Embryonic facial prominence (tissue), 1 donor: ENCODE results near the gene DEPP1.

ENCODE experiments used
- DNase-seq: peaks from one replicate; pipeline ENCODE4 v3.0.0-alpha.2; 2016; ENCODE audit errors: extremely low spot score

The DEPP1 gene

DNA sequence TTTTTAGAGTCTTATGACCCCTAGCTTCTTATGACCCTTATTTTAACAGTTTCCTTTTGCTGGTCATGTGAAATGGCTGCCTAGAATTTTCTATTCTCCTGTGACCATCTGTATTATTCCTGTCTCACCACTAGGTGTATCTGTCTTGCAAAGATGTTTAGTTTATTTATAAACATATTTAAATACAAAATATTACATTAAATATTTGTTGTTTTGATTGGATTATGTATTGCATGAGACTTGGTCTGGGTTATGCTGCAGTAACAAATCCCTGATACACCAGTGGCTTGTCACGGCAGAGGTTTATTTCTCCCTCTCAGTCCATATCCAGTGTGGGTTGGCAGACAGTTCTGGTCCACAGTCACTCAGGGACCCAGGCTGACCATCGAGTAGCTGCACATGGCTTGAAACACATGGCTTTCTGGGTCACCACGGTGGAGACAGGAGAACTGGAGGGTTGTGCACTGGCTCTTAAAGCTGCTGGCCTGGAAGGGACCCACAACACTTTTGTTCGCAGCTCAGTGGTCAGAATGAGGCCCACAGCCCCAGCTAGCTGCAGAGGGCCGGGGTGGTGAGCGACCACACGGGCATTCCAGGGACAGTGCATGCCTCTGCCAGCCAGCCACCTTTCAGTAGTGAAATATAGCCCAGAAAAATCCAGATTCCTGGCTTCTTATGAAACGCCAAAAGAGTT lies 11.6 kb downstream of the DEPP1 start:
- DNase-seq = no peak

DNA sequence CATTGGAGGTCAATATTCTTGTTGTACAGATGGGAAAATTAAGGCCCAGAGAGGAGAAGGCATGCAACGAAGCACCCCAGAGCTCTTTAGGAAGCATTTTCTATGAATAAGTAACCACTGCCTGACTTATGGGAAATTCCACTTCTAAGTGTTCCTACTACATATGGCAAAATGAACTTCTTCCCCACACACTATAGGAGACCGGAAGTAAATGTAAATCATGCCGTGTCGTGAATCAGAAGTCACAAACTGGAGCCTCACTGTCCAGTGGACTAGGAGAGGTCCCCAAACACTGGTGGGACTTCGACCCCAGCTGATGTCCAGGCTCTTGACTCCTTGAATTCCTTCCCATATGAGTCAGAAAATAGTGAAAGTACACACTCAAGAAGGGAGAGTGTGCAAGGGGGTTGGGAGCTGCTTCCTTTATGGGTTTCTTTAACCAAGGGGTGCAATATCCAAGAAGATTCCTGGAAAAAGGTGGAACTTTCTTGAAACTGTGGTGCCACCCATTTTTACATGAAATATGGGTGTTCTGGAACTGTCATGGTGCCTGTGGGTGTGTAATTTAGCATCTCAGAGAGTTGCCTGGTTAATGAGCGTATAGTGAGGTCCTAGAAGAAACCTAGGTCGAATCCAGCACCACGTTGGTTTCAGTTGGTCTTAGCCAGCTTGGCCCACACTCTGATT lies 12.3 kb downstream of the DEPP1 start:
- no peak for DNase-seq

GRCh38 chr10:44965651-44966097 lies 12.9 kb downstream of the DEPP1 start:
- no peak for DNase-seq

DNA sequence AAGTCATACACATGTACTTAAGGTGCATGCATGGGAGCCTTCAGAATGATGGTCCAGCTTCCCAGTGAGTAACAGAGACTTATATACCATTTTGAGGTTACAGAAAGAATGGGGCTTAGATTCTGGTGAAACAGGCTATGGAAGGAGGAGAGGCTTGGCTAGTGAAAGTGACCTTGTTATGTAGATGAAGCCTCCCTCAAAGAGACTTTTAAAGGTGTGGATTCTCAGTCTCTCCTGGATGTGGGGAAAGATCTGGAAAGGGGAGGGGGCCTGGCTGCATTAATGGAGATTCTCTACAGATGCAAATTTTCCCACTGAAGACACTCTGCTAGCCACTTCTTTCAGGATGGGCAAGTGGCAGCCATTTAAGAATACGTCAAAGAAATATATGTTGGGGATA lies 13.5 kb downstream of the DEPP1 start:
- no peak for DNase-seq

DNA sequence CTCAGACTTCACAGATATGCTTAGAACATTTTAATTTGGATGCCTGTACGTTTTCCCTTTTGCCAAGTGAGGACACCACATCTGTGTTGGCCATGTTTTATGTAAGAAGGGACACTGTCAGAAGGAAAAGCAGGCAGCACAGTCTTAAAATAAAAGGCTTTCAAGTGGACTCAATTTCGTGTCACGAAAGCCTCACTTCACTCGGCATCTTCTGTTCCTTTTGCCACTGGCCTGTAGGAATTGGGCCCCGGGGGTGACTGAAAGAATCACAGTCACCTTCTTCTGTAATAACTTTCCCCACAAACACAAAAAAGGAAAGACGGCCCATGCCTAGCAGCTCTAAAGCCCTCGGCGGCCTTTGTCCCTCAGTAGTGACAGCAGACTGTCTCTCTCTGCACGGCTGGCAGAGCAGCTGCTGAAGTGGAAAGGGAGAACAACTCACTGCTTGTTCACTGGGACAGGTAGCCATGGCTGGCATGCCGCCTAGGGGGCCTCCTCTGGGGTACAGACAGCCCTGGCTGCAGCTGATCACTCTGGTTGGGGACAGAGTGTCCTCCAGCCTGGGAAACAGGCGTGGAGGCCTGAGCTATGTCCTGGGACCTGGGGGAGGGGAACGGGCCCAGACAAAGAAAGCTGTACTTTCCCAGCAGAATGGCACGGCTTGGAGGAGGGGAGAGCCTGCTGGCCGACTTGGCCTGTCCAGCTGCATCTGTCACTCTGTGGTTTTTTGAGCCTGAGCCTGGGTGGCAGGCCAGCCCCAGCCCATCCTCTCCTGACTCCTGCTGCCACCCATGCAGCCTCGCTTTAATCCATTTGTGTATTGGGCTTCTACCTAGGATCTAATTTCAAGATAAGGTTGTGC lies 14.6 kb downstream of the DEPP1 start:
- DNase-seq = no peak

GRCh38 chr10:44962870-44963738 lies 15.5 kb downstream of the DEPP1 start:
- DNase-seq = no peak

DNA sequence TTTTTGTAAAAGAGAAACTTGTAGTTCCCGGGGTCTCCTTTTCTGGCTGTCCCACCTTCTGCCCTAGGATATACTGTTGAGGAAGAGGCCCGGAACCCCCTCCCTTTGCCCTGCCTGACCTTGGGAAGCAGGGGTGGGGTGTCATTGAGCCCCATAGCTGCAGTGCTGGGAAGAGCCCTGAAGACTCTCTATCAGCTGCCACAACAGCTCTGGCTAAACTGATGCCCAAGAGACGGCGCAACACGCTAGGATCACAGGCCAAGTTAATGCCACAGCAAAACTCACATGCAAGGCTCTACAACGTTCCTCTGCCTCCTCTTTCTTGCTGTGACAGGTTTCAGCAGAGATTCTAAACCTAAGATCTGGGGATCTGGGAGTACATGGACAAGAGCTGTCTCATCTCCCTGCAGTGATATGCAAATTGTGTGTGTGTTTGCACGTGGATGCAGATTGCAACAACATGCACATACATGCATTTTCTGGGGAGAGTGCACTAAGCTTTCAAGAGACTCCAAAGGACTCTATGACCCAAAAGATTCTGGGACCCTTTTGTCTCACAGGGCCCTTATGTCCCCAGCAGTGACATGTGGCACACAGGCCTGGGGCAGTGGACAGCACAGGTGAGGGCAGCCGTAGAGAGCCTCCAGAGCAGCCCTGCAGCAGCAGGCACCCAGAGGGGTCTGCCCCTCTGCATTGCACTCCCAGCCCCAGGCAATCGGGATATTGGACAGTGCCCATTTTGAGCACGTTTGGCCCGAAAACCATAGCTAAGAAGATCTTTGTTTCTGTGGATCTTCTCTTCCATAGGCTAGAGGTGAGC lies 16.5 kb downstream of the DEPP1 start:
- DNase-seq = no peak

DNA sequence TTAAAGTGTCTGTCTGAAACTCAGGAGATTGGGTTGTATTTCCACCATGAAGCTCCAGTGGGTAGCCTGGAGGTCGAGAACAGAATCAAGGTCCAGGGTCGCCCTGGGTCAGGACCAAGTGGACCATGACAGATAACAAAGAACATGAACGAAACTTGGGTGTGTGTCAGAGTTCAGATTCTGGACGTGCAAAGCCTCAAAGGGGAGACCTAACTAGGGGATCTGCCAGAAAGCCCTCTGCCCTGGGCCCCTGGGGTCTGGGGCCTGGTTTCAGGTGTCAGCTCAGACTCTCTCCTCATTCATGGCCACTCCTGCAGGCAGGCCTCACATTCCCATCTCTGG lies 17.4 kb downstream of the DEPP1 start:
- DNase-seq = no peak

- DNase-seq = no peak
These were observed 18.0 kb downstream of the DEPP1 start for GRCh38 chr10:44960482-44961229.

GRCh38 chr10:44960088-44960460 lies 18.5 kb downstream of the DEPP1 start:
- DNase-seq = no peak

DNA sequence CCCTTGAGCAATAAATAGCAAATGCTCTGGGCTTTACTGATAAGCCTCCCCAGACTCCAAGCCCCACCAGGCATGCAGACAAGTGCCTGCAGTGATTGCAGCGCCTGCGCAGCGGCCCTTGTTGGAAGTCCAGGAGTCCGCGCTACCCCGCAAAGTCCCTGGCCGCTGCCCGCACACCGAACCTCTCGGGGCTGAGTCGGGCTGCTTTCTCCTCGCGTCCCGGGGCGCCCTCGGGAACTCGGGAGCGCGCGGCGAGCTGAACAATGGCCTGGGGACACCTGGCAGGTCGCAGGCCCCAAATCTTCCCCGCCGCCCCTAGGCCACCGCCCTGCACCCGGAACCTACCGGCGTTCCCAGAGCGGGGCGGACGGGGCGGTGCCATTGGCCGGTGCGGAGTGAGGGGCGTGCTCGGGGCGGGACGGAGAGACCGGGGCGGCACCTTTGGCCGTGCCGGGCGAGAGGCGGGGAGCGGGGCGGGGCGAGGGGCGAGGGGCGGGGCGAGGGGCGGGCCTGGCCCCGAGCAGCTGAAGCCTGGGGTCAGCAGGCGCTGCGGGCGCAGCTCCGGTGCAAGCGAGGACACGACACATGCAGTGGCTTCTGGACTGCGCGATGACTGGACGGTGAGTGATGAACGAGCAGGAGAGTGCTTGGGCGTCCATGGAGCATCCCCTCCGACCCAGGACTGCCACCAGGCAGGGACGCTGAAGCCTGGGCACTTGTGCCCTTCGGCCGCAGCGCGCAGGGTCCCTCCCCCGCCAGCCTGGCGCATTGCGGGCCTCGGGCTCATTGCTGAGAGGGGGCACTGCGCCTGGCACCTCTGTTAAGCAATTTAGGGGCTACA lies 19.1 kb downstream of the DEPP1 start, which contains the start of gene RASSF4:
RASSF4 (plus strand) TSS at position 556 of the 841 bp plus-strand sequence. CDS start 10,401 bp downstream, outside the sequence.
- DNase-seq = no peak

- DNase-seq = no peak
These were observed 19.7 kb downstream of the DEPP1 start for GRCh38 chr10:44958898-44959246.

DNA sequence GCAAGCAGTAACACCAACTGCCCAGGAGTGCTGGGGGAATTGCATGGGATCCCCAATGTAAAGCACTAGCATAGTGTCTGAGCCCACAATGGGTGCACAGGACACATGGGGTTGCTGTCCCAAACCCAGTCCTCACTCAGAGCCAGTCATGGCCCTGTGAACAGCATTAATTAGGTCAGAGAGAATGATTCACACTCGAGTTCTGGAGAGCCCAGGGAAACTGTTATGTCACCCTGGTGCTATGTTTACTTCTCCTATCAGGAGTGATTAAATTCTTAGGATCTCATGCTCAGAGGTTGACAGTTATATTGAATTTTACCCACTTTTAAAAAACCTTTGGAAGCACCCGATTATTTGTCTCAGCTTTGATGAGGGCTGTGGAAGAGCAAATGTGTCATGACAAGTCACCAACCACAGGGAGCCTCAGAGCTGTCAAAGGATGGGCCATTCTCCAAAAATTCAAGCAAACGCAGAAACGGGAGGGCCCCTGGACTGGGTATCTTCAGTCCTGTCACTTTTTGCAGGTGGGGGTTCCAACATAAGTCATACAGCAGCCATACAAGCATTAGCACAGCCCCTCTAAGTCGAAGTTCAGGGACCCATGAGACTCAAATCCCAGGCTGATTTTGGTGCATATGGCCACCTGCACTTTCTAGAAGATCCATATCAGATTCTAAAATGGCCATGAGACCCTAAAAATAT lies 20.3 kb downstream of the DEPP1 start:
- DNase-seq = no peak

DNA sequence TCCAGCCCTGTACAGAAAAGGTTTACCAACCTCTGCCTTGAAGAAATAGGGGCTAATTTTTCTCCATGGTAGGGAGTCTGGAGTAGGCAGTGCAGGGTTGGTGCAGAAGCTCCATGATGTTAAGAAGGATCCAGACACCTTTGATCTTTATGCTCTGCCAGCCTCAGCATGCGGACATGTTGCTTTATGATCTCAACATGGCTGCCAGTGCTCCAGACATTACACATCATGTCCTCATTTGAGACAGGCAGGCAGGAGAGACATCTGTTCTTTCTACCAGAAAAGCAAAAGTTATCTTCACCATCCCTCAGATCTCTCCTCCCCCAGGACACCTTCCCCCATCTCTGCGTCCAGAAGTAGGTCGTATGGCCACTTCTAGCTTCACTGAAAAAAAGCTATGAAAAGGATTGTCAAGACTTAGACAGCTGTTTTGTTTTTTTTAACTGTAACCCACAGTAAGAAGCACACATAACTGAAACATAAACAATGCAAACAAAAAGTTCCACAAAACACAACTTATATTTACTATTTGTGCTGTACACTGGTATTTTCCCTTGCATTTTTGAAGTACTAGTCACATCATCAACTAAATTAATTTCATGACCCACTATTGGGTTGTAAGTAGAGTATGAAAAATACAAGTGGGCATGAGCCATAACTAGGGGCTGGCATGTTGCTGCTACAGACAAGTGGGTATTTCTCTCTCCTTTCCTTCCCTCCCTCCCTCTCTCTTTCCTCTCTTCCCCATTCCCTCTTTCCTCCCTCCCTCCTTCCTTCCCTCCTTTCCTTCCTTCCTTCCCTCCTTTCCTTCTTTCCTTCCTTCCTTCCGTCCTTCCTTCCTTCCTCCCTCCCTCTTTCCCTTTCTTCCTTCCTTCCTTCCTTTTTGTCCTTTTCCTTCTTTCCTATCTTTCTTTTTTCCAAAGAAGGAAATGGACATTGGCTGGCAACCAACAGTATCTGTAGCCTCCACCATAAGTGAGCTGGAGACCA lies 21.6 kb downstream of the DEPP1 start:
- DNase-seq = no peak

GRCh38 chr10:44956226-44956625 lies 22.4 kb downstream of the DEPP1 start:
- DNase-seq = no peak

DNA sequence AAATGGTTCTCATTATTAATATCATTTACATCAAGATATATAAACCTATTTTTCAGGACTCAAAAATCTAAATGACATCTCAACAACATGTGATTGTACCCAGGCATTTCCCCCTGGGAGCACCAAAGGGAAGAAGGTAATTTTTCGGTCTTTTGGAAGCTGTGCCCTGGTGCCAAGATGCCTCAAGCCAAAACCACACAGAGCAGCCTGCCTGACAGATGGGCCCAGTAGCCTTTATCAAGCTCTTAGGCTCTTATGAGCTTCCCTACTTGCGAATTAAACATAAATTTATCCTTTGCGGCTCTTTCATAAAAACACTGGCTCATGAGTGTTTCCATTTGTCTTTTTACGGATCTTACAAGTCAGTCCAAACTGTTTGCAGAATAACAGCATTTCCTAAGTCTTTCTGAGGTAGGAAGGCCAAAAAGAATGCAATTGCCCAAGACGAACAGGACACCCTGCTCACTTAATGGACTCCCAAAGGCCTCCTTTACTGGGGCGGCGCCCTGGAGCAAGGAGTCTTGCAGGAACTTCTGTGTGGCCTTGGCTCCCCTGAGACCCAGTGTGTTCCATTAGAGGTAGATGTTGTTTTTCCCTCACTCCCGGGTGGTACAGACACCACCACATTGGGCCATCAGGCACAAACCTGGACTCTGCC lies 23.1 kb downstream of the DEPP1 start:
- no peak for DNase-seq

DNA sequence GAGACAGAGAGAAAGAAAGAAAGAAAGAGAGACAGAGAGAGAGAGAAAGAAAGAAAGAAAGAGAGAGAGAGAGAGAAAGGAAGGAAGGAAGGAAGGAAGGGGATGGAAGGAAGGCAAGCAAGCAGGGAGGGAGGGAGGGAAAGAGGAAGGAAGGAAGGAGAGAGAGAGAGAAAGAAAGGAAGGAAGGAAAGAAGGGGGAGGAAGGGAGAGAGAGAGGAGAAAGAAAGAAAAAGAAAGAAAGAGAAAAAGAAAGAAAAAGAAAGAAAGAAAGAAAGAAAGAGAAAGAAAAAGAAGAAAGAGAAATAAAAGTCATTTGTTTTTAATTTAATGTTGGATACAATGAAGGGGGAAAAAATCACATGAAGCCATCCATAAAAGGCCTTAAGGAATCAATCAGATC lies 23.6 kb downstream of the DEPP1 start:
- DNase-seq = no peak
